NCI-H524 (cell line): Measurements from ENCODE around the gene SLC37A3.
"Not testable (repeated sequence)": the region's sequence is repeated elsewhere in the genome, so short reads cannot be mapped to it uniquely, and the experiment has no call there.

ENCODE experiments used
- DNase-seq, 2 experiments: peaks; one replicate each; lab custom pipeline; 2025; lab: John Stamatoyannopoulos, UW

Gene SLC37A3

DNA sequence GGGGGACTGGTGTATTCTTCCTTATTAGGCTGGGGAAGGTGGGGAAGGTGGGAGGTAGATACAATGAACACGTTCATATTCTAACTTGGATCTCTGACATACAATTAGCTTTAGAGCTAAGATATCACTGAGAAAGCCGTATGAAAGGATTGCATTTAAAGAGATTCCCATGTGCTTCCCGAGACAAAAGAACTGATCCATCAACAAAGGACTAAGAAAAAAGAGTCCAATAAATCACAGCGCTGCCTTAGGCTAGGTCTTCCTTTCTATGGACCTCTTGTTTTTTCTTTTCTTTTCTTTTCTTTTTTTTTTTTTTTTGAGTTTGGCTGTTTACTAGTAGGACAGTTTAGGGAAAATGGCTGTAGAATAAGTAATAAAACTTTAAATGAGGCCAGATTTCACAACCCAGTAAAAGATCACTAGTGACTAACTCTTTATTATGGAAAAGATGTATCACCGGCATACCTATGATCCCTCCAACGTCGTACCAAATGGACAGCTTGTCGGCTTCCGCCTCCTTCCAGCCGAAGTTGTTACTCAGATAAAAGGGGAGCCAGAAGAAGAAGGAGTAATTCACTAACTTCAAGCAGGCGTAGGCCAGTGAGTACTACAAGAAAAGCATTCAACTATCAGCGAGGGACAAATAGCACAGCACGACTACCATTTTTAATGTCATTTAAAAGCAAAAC lies 50.0 kb downstream of the SLC37A3 start:
- DNase-seq, result no peak

DNA sequence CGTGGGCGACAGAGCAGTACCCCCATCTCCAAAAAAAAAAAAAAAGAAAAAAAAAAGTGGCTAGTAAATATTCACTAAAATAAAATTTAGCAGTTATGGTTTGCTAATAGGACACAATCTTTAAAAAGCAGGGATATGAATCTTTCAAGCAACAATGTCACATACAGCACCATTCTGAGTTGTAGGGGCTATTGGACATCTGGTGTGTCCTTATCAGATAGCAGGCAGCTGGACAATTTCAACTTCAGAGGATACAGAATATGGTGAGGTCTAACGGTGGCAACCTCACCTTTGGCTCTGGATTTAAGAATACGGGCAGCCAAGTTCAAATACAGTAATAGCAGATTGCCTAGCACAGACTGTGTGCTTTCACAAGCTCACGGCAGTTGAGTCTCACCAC lies 51.1 kb downstream of the SLC37A3 start:
- peak in 1 of 2 experiments; percentile 16 for DNase-seq

DNA sequence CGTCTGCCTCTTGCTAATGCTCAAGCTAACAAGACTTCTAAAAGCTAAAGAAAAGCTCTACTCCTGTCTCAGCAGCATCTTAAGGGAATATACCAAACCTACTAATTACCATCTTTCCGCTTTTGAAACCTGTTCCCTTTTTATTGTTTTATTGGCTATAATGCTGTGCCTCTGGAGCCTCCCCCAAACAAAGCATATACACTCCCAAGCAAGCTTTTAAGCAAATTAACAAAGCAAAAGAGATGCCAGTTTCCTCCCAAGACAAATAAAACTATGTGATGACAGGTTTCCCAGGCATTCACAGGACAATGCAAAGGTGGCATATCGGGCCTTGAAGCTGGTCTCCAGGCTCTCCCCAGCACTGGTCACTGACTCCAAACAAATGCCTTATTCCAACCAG lies 52.9 kb downstream of the SLC37A3 start:
- DNase-seq, result no peak

DNA sequence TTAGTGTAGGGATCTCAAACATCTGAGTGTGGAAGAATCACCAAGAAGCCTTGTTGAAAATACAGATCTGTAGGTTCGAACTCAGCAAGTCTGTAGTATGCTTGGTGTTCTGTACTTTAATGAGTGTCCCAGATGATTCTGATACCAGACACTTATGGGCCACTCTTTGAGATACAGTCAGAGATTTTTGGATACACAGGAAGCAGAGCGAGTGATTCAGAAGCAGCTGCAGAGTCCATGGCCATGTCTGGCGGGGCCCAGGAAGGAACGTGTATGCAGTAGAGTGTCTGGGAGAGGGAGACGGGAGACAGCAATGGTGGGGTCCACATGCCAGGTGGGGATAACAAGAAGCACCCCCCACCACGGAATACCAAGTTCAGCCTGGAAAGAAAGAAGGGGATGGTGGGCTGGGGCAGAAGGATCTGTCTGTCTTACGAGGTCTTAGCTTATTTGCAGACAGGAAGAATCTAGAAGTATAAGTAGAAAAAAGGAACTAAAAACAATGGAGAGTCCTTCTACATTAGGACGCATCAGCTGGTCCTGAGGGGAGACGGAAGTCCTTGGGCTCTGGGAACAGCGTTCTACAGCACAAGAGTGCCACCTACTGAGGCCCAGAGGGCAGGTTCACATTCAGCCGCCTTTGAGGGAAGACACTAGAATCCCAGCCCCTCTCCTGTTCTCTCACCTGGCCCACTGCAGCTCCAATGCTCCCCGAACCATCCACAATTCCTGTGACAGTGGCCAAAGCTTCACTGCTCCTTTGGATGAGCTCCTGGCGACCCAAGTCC lies 55.4 kb downstream of the SLC37A3 start:
- DNase-seq, result peak; percentile 26 to 73

DNA sequence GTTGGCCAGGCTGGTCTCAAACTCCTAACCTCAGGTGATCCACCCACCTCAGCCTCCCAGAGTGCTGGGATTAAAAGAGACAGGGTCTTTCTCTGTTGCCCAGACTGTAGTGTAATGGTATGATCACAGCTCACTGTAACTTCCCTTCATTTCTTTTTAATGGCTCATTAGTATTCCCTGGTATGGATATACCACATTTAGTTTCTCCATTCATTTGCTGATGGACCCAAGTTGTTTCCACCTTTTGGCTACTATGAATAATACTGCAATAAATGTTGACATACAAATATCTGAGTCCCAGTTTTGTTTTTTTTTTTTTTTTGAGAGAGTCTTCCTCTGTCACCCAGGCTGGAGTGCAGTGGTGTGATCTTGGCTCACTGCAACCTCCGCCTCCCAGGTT lies 59.4 kb downstream of the SLC37A3 start:
- not testable (repeated sequence) for DNase-seq

DNA sequence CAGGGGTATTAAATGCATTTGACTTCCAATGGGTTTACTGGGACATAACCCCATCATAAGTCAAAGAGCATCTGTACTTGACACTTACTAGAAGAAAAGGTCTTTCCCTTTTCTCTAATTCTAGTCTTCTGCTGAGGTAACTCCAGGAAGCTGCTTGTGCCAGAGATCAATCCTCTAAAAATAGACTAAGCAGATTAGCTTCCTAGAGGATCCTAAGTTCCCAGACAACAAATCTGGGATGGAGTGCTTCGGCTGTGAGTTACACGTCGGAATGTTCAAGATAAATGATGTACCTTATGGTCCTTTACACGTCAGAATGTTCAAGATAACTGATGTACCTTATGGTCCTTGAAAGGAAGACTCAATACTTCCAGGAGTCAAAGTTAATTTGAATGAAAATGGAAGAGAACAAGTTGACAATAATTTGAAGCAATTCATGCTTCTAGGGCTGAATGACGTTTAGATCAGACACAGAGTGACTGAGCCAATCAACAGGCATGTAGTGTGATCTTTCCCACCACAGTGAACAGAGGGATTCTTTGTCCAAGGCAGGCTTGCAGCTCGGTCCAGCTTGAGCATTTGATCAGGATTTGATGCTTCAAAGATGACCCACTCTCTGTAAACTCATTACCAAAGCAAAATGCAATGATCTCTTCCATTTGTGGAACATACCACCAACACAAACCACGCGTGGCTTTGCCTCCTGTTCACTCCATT lies 63.8 kb downstream of the SLC37A3 start:
- peak in 1 of 2 experiments; percentile 52 for DNase-seq

DNA sequence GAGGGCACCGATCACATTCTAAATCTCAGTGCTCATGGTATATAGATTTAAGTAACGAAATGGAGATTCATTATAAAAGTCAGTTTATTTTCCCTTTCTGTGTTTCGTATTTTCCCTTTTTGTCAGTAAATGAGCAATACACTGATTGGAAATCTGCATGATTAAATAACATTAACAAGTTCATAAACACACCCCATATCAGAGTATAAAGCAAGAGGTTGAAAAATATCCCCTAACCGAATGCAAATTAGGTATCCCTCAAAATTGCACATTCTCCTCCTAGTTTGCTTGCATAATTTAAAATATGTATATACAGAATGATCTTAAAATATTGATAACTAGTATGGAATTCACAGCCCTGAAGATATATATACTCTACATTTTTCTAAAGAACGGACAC lies 64.6 kb downstream of the SLC37A3 start:
- DNase-seq, result no peak

DNA sequence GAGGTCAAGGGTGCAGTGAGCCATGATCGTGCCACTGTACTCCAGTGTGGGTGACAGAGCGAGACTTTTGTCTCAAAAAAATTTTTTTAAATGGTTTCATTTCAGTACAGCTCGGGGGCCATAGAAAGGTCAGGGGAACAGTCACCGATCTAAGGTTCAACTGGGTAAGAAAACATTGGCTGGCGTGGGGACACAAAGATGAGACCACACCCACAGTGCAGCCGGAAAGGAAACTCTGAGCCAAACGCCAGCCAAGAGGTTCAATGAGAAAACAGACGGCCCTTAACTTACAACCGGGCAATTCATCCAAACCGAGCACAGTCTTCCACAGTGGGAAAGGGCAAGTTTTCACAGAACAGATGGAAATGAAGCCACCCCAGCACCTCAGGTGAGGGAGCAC lies 65.1 kb downstream of the SLC37A3 start:
- DNase-seq, result no peak

DNA sequence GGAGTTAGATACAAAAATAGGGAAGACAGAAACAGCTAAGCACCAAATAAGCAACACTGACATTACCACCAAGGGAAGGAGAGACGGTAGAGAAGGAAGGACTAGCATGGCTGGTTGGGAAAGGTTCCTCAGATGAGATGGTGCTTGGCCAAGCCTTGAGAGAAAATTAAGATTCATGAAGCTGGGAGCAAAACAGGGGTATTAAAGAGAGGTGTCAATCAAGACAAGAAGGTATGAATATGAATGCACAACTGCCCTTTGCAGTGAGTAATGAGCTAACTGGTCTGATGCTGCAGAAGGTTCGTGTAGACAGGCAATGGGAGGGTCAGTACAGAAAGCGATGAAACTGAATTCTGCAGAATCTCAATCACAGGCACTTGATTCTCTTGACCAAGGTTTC lies 67.7 kb downstream of the SLC37A3 start:
- DNase-seq, result no peak

DNA sequence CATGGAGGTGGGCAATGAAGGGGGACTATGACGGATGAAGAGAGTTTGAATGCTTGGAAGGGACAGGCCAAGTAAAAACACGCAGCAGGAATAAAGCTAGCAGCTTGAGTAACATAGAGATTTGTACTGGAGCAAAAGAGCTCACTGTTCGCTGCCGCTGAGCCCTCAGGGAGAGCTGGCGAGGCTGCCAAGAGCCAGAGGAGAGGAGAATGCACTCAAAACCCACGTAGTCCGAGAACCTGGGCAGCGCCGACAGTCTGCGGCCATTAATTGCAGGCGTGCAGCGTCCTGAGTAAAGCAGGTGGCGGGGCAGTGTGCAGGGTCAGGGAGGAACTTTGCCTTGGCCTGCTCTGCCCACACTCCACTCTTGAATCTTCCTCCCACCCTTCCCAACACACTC lies 68.2 kb downstream of the SLC37A3 start:
- DNase-seq, result no peak

DNA sequence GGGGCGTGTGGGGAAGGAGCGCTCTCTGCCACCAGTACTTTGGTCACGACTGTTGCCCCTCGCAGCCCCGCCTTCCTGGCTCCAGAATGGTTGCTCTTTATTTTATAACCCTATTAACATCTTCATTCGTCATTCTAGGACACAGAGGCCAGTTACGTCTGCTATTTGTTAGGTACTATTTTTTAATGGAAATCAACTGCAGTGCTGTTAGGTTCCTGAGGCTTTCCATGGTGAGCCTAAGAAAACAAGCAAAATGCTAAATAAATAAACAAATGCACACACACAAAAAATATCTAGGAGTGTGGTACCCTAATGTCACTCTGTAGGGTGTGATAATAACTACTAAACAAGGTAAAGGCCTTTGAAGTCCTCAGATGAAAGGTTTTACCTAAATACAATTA lies 71.1 kb downstream of the SLC37A3 start:
- no peak for DNase-seq

DNA sequence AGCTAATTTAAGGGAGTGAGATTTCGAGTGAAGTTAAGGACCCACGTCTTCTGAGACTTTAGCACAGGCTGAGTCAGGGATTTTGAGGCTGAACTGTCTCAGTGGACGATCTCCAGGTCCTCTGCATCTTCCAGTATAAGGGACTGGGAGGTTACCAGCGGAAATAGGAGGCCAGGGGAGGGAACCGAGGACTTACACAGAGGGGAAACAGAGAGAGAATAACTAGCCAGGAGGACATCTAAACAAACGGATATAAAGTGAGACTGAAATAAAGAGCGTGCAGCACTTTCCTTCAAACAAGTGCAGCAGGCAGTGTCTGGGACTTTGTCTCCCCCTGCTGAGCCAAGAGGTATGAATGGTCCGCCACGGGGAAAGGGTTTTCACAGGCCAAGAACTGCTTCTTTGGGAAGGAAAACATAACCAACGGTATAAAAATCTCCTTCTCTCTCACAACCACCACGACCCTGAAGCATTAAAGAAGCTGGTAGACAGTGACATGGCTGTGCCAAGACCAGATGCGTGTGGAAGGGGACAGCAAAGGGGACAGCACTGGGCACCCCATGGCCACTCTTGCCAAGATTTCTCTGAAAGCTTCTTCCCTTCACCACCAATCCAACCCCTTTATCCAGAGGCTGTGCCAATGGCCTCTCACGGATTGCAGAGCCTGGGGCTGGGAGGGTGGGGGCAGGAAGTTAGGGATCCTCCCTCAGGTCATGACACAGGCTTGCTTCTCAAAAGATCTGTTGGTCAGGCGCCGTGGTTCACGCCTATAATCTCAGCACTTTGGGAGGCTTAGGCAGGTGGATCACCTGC lies 72.0 kb downstream of the SLC37A3 start:
- peak in 1 of 2 experiments; percentile 40 for DNase-seq

DNA sequence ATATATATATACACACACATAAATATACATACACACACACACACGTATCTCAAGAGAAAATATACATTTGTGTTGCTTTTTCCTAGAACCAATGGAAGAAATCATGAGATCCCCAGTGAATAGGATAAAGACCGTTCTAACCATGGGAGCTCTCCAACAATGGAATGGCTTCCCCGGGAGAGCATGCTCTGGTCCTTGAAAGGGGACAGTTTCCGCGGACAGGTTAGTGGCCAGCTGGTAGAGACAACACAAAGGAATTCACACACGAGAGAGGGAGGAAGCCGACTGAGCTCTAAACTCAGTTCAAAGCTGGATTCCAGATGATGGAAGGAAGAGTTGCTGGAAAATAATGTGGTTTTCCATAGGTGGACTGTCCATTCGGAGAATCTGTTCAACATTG lies 72.7 kb downstream of the SLC37A3 start:
- DNase-seq, result no peak

DNA sequence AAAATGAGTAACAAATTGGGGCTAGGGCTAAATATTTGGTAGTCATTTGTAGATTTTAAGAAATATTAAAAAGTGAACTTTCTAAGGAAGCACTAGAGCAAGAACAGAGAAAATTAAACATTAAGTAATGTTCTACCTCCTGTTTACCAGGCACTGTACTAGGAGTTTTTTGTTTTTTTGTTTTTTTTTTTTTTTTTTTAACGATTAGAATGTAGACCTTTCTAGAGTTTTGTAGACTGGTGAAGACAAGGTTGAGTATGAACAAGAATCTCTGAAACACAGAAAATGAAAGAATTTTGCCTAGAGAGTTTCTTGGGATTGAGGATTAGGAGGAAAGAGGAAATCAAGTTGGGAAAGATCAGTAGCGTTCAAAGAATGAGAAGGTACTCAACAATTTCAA lies 73.6 kb downstream of the SLC37A3 start:
- DNase-seq, result no peak

DNA sequence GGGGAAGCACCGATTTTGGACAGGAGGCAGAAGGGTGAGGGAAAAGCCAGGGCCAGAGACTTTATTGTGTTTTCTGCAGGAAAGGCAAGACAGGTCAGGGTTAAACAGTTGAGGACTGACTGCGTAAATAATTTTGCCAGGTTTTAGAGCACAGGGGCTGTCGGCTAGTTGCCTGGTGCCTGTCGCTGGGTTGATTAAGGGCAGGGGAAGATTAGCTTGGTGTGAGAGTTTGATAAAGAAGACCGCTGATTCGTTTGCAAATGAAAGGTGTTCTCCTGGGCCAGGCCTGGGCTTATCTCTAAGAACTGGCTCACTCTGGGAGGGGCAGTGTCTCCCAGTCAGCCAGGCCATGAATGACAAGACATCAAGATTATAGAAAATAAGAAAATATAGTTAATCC lies 75.6 kb downstream of the SLC37A3 start:
- DNase-seq, result no peak

DNA sequence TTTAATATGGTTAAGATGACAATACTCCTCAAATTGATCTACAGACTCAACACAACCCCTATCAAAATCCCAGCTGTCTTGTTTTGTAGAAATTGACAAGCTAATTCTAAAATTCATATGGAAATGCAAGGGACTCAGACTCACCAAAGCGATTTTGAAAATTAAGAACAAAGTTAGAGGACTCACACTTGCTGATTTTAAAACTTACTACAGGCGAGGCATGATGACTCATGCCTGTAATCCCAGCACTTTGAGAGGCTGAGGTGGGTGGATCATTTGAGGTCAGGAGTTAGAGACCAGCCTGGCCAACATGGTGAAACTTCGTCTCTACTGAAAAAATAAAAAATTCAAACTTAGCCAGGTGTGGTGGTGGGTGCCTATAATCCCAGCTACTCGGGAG lies 78.3 kb downstream of the SLC37A3 start:
- DNase-seq, result not testable (repeated sequence)

DNA sequence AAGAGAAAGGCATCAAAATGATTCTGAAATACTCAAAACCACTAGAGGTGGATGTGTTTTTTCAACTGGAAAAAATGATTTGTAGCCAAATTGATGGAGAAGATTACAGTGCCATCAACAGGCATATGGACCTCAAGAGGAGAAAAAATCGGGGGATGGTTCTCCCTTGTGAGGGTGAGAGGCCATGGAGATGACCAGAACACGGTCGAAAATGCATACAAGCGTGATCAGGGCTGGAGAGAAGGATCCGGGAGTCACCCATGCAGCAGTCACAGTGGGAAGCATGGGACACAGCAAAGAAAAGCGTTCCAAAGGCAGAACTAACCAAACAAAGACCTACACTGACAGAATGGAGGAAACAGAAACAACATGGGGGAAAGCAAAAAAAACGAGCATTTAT lies 80.3 kb downstream of the SLC37A3 start:
- no peak for DNase-seq

DNA sequence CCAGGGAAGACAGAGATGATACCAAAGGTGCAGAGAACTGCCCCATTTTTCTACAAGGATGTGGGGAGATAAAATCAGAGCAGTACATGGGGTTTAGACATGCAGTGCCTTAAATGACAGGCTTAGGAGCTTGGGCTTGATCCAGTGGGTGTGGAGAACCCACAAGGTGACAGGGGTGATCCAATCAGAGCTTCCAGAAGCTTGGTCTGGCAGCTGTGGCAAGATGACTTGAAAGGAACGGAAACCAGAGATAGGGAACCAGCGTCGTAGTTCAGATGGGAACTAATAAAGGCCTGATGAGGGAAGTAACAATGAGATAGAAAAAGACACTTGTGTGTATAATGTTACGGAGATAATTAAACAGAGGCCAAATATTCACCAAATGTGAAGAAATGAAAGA lies 80.7 kb downstream of the SLC37A3 start:
- no peak for DNase-seq

DNA sequence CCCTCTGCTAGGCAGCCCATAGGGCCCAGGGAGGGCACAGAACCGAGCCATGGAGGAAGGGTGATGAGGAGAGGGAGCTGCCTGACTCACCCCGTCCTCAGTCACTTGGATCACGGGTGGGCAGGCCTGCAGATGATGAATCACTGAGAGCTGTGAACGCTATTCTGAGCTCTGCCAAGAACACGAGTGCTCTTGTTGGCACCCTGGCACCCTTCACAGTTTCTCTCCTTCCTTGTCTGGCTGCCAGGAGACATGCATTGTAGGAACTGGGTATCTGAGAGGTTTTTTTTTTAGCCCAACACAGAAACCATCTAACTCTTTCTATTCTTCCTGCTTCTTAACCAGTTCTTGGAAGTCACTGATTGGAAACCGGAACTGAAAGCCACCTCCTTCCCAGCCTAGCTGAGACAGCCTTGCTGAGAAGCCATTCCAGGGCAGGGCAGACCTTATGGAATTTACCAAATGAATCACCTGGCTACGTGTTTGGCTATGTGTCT lies 82.1 kb downstream of the SLC37A3 start:
- no peak for DNase-seq

DNA sequence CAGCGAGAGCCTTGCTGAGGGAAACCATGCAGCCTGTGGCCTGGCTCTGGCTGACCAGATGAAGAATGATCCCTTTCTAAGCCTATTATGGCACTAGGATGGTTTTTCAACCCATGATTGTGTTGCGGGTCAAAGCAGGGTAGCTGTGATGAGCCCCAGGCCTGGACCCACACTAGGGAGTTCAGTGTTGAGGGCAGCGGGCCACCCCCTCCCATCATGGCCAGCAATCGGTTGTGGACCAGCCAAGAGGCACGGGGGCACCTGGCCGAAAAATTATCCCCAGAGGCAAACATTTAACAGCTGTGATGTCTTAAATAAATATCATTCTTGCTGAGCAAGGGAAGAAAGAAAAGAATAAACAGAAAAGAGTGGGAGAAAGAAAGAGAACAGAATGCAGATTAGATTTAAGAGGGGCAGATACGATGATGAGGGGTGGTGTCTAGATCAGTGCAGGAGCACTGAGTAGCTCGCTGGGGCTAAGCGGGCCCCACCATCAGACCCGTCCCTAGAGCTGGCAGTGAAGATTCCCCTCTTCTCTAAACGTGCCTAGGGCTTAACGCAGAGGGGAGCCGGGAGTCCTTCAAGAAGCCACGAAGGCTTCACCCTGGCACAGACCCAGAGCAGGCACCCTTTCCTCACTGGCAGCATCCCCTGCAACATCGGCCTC lies 82.7 kb downstream of the SLC37A3 start:
- no peak for DNase-seq
